Mesodermal cell (in vitro differentiated cells): ENCODE data around the gene DHRS3.

Source experiments
- H3K27ac ChIP-seq: 2 replicates; pipeline ENCODE4 v1.7.0; 2013; ENCODE audit warnings: mild to moderate bottlenecking, low read depth, low read length, moderate library complexity; ENCODE audit not compliant: severe bottlenecking
- H3K36me3 ChIP-seq: 2 replicates; pipeline ENCODE4 v1.7.1; 2013; ENCODE audit warnings: mild to moderate bottlenecking, low read length, moderate library complexity; ENCODE audit not compliant: control insufficient read depth, insufficient read depth
- H3K4me1 ChIP-seq: one replicate; pipeline ENCODE4 v1.7.1; 2013; ENCODE audit warnings: mild to moderate bottlenecking, low read length; ENCODE audit not compliant: insufficient read depth, control insufficient read depth, poor library complexity, severe bottlenecking
- H3K4me3 ChIP-seq: 2 replicates; pipeline ENCODE4 v1.7.0; 2013; ENCODE audit warnings: low read length, control low read depth, mild to moderate bottlenecking; ENCODE audit not compliant: insufficient read depth, poor library complexity, severe bottlenecking; ENCODE audit errors: extremely low read depth
- H3K9me3 ChIP-seq: 2 replicates; pipeline ENCODE4 v1.7.1; 2013; ENCODE audit warnings: mild to moderate bottlenecking, low read length, moderate library complexity; ENCODE audit not compliant: control insufficient read depth
- WGBS, 2 experiments: methylation state at CpG; one replicate each; pipeline ENCODE4 v1.1.5; 2013; ENCODE audit warnings: missing lambda C conversion rate in 2 of 2; ENCODE audit not compliant: insufficient coverage in 2 of 2; 5-methylcytosine and 5-hydroxymethylcytosine counted together

Gene DHRS3

DNA sequence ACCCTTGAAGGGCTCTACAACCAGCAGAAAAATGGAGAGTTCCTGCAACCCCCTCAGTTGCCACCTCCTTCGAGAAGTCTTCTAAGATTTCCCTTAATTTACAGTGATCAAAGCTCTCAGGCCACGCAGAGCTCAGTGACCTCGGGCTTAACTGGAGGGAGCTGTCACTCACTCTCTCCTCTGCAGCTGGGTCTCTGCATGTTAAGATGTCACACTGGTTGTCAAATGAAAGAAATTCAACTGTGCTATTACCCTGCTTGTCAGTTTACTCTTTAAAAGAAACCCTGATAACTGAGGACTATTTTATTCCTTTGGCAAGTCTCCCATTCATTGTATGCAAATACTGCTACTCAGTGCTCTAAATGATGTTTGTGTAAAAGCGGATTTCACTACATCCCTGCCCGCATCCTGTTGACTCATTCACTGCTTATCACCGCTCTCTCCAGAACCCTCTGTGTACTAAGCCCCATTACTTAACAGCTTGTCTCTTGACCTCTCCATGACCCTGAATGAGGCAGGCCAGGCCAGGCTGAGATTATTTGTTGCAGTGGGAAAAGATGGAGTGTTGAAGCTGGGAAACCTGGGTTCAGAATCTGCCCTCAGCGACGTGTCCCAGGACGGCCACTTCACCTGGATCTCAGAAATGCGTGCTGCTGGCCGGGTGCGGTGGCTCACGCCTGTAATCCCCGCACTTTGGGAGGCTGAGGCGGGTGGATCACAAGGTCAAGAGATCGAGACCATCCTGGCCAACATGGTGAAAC, 13.7 kb downstream of the DHRS3 start:
- Histone ChIP-seq H3K4me1 (peaks cover 24% of the 10 kb centered on the region), H3K9me3 (no peaks in the 10 kb centered on the region), H3K27ac (peak overlapping the region; percentile 76), H3K4me3 (no peak overlapping the region), H3K36me3 (no peaks in the 10 kb centered on the region)
- WGBS, 2 experiments = 44 to 54% methylated on average over 8 to 12 of the region's 16 CpGs

- Histone ChIP-seq H3K4me3 (no peak overlapping the region), H3K27ac (no peak overlapping the region), H3K36me3 (no peaks in the 10 kb centered on the region), H3K9me3 (no peaks in the 10 kb centered on the region), H3K4me1 (peaks cover 24% of the 10 kb centered on the region)
- 75 to 78% methylated on average over 6 to 8 of the region's 9 CpGs for WGBS, 2 experiments
Measured at GRCh38 chr1:12603224-12603623, 14.8 kb downstream of the DHRS3 start.

DNA sequence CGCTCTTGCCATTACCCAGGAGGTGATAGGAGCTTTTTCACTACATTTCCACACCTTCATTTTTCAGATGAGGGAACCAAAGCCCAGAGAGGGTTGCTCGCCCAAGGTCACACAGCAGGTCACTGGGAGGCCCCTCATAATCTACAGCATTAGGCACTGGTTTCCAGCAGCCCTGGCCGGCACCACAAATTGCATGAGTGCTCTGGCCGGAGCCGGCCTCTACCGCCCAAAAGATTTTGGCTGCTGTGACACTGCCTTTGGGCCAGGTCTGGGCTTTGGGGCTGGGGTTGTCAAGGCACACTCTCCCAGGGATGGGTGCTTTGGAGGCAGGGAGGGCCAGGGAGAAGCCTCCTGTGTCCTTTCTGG, 15.4 kb downstream of the DHRS3 start:
- Histone ChIP-seq H3K4me1 (peaks cover 24% of the 10 kb centered on the region), H3K4me3 (no peak overlapping the region), H3K9me3 (no peaks in the 10 kb centered on the region), H3K27ac (no peak overlapping the region), H3K36me3 (no peaks in the 10 kb centered on the region)
- WGBS, 2 experiments = 93 to 94% methylated on average over 5 of the region's 6 CpGs

GRCh38 chr1:12601700-12602658, 16.0 kb downstream of the DHRS3 start:
- WGBS, 2 experiments = 76% methylated on average over 10 to 11 of the region's 13 CpGs
- H3K4me1 ChIP-seq = peaks cover 24% of the 10 kb centered on the region
- no peaks in the 10 kb centered on the region for H3K36me3 ChIP-seq
- H3K27ac ChIP-seq = no peak overlapping the region
- H3K9me3 ChIP-seq = no peaks in the 10 kb centered on the region
- no peak overlapping the region for H3K4me3 ChIP-seq

- Histone ChIP-seq H3K36me3 (no peaks in the 10 kb centered on the region), H3K27ac (no peak overlapping the region), H3K9me3 (no peaks in the 10 kb centered on the region), H3K4me3 (no peak overlapping the region), H3K4me1 (peaks cover 27% of the 10 kb centered on the region)
- WGBS, 2 experiments = 56 to 70% methylated on average over 5 to 7 of the region's 9 CpGs
Measured at GRCh38 chr1:12600880-12601633, 17.0 kb downstream of the DHRS3 start.

GRCh38 chr1:12600335-12600734, 17.7 kb downstream of the DHRS3 start:
- no peak overlapping the region for H3K4me3 ChIP-seq
- no peaks in the 10 kb centered on the region for H3K9me3 ChIP-seq
- peaks cover 29% of the 10 kb centered on the region for H3K4me1 ChIP-seq
- 74 to 77% methylated on average over 5 to 6 of the region's 7 CpGs for WGBS, 2 experiments
- no peaks in the 10 kb centered on the region for H3K36me3 ChIP-seq
- H3K27ac ChIP-seq = no peak overlapping the region

GRCh38 chr1:12599657-12600056, 18.4 kb downstream of the DHRS3 start:
- H3K36me3 ChIP-seq = no peaks in the 10 kb centered on the region
- no peak overlapping the region for H3K4me3 ChIP-seq
- WGBS, 2 experiments = 62 to 72% methylated on average over 5 of the region's 5 CpGs
- no peak overlapping the region for H3K27ac ChIP-seq
- H3K9me3 ChIP-seq = no peaks in the 10 kb centered on the region
- H3K4me1 ChIP-seq = peaks cover 32% of the 10 kb centered on the region

GRCh38 chr1:12598974-12599373, 19.0 kb downstream of the DHRS3 start:
- Histone ChIP-seq H3K4me3 (no peak overlapping the region), H3K36me3 (no peaks in the 10 kb centered on the region), H3K9me3 (no peaks in the 10 kb centered on the region), H3K27ac (no peak overlapping the region), H3K4me1 (peaks cover 30% of the 10 kb centered on the region)
- WGBS, 2 experiments = 86% methylated on average over 6 of the region's 6 CpGs

- peaks cover 19% of the 10 kb centered on the region for H3K4me1 ChIP-seq
- WGBS, 2 experiments = 86 to 94% methylated on average over 6 to 9 of the region's 10 CpGs
- H3K9me3 ChIP-seq = no peaks in the 10 kb centered on the region
- H3K4me3 ChIP-seq = no peak overlapping the region
- no peak overlapping the region for H3K27ac ChIP-seq
- H3K36me3 ChIP-seq = no peaks in the 10 kb centered on the region
Measured at GRCh38 chr1:12597792-12598191, 20.2 kb downstream of the DHRS3 start.

DNA sequence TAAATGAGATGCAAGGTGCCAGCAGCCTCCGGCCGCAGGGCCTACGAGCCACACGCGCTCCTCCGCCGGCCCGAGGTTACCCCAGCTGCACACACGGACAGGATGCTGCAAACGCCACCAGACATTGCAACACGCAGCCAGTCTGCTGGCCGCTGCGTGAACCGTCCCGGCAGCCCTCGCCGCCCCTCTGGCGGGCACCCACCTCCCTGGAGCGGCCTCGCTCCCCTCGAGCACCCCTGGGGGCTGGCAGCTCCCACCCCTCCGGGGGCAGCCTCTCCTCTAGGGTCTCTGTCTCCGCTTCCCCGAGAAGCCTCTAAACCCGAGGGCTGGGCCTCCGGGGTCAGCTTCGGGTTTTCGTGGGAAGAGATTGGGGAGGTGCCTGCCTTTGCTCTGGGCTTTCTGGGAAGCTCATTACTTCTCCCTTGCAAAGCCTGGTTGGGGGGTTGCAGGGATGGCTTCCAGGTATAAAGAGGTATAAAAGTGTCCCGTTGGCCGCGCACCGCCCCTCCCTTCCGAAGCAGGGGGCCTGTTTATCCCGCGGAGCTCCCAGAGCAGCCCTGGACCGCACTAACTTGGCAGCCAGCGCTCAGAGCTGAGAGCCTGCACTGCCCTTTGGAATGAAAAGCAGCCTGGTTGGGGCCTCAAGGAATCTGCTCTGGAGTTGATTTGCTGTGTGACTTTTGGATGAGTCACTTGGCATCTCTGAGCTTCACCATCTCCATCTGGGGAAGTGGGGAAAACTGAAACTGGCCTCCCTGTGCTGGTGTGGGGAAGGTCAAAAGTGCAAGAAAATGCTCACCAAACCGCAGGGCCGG, 21.8 kb downstream of the DHRS3 start:
- no peaks in the 10 kb centered on the region for H3K9me3 ChIP-seq
- WGBS, 2 experiments = 10 to 11% methylated on average over 32 to 33 of the region's 39 CpGs
- H3K4me1 ChIP-seq = peaks cover 8% of the 10 kb centered on the region
- H3K4me3 ChIP-seq = peak overlapping the region; percentile 26
- H3K27ac ChIP-seq = peak overlapping the region; percentile 84
- no peaks in the 10 kb centered on the region for H3K36me3 ChIP-seq
